Vagina (tissue), 2 donors: Measurements from ENCODE around the gene PPRC1. TPM values are rescaled to one million over a fixed set of nuclear protein-coding genes. Genes with fewer than 3 reads are reported as not detected.

Experiments
- DNase-seq, 2 donors: peaks; one replicate each; pipeline ENCODE4 v3.0.0-alpha.2; 2017; ENCODE audit errors: extremely low spot score in 2 of 2
- H3K27ac ChIP-seq: fragments of 200-600 bp; sonication (generic); one replicate; pipeline ENCODE4 v1.5.1; 2019
- H3K27me3 ChIP-seq: fragments of 200-600 bp; sonication (generic); one replicate; pipeline ENCODE4 v1.5.1; 2019
- H3K36me3 ChIP-seq, 2 donors: fragments of 200-600 bp; sonication (generic); one replicate each; pipeline ENCODE4 v1.5.1; 2017 to 2019
- H3K4me1 ChIP-seq: fragments of 200-600 bp; sonication (generic); one replicate; pipeline ENCODE4 v1.5.1; 2019
- H3K4me3 ChIP-seq, 2 donors: fragments of 200-600 bp; sonication (generic); 1 replicate in 1 of 2; 2 replicates in 1 of 2; pipeline ENCODE4 v1.5.1; 2016 to 2019
- H3K9me3 ChIP-seq: fragments of 200-600 bp; sonication (generic); one replicate; pipeline ENCODE4 v1.5.1; 2019
- POLR2A ChIP-seq, 2 donors: fragments of 450-650 bp; IDR thresholded peaks; one replicate each; pipeline ENCODE4 v1.6.1; 2017; ENCODE audit warnings: antibody characterized with exemption in 2 of 2, mild to moderate bottlenecking in 2 of 2, moderate library complexity in 2 of 2
- POLR2AphosphoS5 ChIP-seq, 2 donors: sonication (generic); formaldehyde crosslinking; IDR thresholded peaks; one replicate each; pipeline ENCODE4 v1.9.0; 2017; ENCODE audit warnings: antibody characterized with exemption in 2 of 2, mild to moderate bottlenecking in 2 of 2, low read depth in 1 of 2; ENCODE audit not compliant: insufficient read depth in 1 of 2
- intact Hi-C: fragments of 100-400 bp; cut with DNase I; formaldehyde crosslinking; loops from one replicate; pipeline ENCODE4 v1.15.1; 2023
- total RNA-seq: library from RNA; depleted of rRNA; stranded (reverse); fragments of >200 nt; gene quantifications from one replicate; pipeline ENCODE4 v1.2.3, GENCODE V29; 2016
- TF ChIP-seq, protein P1 (sequence below), 3 experiments: fragments of 450-650 bp in 2 of 3; fragments of 200-600 bp in 1 of 3; sonication (generic) in 1 of 3; IDR thresholded peaks; one replicate each; pipeline ENCODE4 v1.5.1; 2017 to 2019; ENCODE audit warnings: antibody characterized with exemption in 3 of 3, mild to moderate bottlenecking in 2 of 3, moderate library complexity in 2 of 3

The PPRC1 gene
- total RNA-seq, 1 donor from 2014 or later, result 29.5 TPM

DNA sequence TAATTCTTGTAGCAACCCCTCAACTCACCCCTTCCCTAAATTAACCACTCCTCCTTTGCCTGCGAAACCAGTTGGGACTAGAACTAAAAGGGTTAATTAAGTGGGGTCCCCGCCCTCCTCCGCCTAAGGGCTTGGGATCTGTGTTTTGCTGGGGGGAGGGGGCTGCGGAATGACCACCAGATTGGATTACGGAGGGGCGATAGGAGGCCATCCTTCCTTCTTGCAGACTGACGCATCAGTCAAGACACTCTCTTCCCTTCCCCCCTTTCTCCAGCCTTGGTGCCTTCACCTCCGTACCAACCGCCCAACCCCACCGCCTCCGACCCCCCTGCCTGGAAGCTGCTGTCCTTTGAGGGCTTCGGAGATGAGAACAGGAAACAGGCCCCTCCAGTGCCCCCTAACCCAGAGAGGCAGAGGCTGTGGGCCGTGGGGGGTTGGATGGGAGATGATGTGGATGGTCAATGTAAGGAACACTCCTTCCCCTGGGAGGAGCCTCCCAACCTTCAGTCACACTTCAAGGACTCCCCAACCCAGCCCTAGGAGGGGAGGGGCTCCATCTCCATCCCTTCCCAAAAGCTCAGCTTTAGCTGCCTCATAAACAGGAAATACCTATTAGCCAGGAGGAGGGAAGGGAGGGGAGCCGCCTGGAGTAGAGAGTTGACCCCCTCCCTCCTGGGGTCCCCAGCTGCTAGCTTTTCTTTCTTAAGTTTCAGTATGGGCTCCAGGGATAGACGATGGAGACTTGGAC is 11.7 kb upstream of the PPRC1 start:
- Histone ChIP-seq H3K4me3 (peak overlapping the region; percentile 64 to 69), H3K27ac (peak overlapping the region; percentile 99), H3K36me3 (no peaks in the 10 kb centered on the region), H3K4me1 (peaks cover 53% of the 10 kb centered on the region), H3K9me3 (no peaks in the 10 kb centered on the region), H3K27me3 (no peaks in the 10 kb centered on the region)
- peak in 1 of 2 donors; percentile 98 for DNase-seq
- TF ChIP-seq POLR2A (IDR thresholded peaks at IDR 0.05) (peak in 1 of 2 donors; percentile 84), POLR2AphosphoS5 (IDR thresholded peaks at IDR 0.05; ENCODE audit: insufficient read depth in 1 of 2, low read depth in 1 of 2) (peak; percentile 78 to 83)
- TF ChIP-seq, protein P1, sequence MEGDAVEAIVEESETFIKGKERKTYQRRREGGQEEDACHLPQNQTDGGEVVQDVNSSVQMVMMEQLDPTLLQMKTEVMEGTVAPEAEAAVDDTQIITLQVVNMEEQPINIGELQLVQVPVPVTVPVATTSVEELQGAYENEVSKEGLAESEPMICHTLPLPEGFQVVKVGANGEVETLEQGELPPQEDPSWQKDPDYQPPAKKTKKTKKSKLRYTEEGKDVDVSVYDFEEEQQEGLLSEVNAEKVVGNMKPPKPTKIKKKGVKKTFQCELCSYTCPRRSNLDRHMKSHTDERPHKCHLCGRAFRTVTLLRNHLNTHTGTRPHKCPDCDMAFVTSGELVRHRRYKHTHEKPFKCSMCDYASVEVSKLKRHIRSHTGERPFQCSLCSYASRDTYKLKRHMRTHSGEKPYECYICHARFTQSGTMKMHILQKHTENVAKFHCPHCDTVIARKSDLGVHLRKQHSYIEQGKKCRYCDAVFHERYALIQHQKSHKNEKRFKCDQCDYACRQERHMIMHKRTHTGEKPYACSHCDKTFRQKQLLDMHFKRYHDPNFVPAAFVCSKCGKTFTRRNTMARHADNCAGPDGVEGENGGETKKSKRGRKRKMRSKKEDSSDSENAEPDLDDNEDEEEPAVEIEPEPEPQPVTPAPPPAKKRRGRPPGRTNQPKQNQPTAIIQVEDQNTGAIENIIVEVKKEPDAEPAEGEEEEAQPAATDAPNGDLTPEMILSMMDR (IDR thresholded peaks at IDR 0.05), result no peak
- intact Hi-C loops, result no loop called here

DNA sequence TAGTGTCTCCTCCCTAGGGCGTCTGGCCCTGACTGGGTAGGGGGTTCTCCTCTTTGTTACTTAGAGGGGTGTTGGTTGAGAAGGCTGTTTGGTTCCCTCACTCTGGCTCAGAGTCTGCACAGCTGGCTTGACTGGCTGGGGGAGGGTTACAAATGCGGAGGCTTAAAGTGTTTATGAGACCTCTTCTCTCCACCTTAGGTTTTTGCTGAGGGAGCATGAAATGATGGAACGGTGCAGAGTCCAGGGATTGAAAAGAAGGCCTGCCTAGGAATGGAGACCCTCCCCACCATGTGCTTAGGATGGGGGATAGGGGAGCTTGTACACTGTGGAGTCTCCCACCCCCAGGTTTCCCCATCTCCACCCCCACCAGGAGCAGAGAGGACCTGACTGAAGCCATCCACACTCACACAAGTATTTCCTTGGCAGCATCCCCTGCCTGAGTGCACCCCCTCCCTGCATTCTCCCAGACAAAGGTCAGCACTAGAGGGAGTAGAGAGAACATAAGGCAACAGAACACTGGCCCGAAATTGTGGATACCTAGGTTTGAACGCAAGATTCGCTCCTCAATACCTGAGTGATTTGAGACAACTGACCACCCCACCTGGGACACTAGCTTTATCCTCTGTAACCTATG is 11.0 kb upstream of the PPRC1 start:
- Histone ChIP-seq H3K4me3 (peak overlapping the region; percentile 64 to 69), H3K27me3 (no peaks in the 10 kb centered on the region), H3K27ac (peak overlapping the region; percentile 99), H3K9me3 (no peaks in the 10 kb centered on the region), H3K36me3 (no peaks in the 10 kb centered on the region), H3K4me1 (peaks cover 47% of the 10 kb centered on the region)
- TF ChIP-seq POLR2AphosphoS5 (IDR thresholded peaks at IDR 0.05; ENCODE audit: insufficient read depth in 1 of 2, low read depth in 1 of 2), result no peak
- TF ChIP-seq, protein P1 (IDR thresholded peaks at IDR 0.05), result peak in 1 of 3 experiments; percentile 20
- no peak for TF ChIP-seq POLR2A (IDR thresholded peaks at IDR 0.05)
- peak in 1 of 2 donors; percentile 92 for DNase-seq
- intact Hi-C loops, result no loop called here

DNA sequence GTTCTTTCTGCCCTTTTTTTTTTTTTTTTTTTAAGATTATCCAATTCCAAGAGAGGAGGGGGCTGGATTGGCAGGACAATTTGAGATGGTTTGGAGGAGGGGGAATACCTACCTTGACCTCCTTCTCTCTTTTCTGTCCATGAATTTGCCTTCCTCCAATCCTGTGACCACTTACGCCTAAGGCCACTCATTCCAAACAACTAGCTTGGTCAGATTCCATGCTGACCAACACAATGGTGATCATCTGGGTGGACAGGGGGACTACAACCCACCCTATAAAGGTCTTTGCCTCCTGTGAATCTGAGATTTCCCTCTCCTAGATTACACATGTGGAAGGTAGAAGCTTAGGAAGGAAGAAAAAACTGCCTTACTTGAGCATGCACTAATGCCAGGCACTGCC is 10.4 kb upstream of the PPRC1 start:
- DNase-seq, result no peak
- Histone ChIP-seq H3K27me3 (no peaks in the 10 kb centered on the region), H3K36me3 (no peaks in the 10 kb centered on the region), H3K27ac (peak overlapping the region; percentile 99), H3K4me3 (no peak overlapping the region), H3K9me3 (no peaks in the 10 kb centered on the region), H3K4me1 (peaks cover 41% of the 10 kb centered on the region)
- intact Hi-C loops, result no loop called here
- TF ChIP-seq POLR2A (IDR thresholded peaks at IDR 0.05), result no peak
- TF ChIP-seq POLR2AphosphoS5 (IDR thresholded peaks at IDR 0.05; ENCODE audit: insufficient read depth in 1 of 2, low read depth in 1 of 2), result no peak
- TF ChIP-seq, protein P1 (IDR thresholded peaks at IDR 0.05), result no peak

DNA sequence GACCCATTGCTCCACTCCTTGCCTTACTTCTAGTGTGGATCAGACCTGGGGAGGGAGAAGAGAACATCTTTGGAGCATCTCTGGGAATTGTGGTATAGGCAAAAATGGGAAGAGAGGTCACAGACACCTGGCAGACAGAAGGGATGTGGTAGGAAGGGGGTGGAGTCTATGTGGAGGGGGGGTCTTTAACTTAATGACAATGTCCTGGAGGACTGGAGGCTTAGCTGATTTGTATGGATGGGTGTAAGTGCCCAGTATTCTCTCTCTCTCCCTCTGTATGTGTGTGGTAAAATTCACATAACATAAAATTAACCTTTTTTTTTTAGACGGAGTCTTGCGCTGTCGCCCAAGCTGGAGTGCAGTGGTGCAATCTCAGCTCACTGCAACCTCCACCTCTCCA is 9.6 kb upstream of the PPRC1 start:
- intact Hi-C loops, result no loop called here
- DNase-seq, result no peak
- Histone ChIP-seq H3K4me3 (no peak overlapping the region), H3K4me1 (peaks cover 33% of the 10 kb centered on the region), H3K27ac (no peak overlapping the region), H3K9me3 (no peaks in the 10 kb centered on the region), H3K27me3 (no peaks in the 10 kb centered on the region), H3K36me3 (no peaks in the 10 kb centered on the region)
- TF ChIP-seq, protein P1 (IDR thresholded peaks at IDR 0.05), result no peak
- TF ChIP-seq POLR2A (IDR thresholded peaks at IDR 0.05) (no peak), POLR2AphosphoS5 (IDR thresholded peaks at IDR 0.05; ENCODE audit: insufficient read depth in 1 of 2, low read depth in 1 of 2) (no peak)
